ENCODE measurements around the gene PEX12. TPM values are rescaled to one million over a fixed set of nuclear protein-coding genes. Genes with fewer than 3 reads are reported as not detected.

Gene PEX12
- total and polyA plus RNA-seq, 9 of the 15 experiments (the other 6 are each of a cell fraction or from before 2014, with no cell fraction given): 4.0 to 12.4 (median 6.4) TPM

GRCh38 chr17:35539659-35540026 lies 38.7 kb downstream of the PEX12 start:
- no peaks in the 10 kb centered on the region for H3K36me3 ChIP-seq (ENCODE audit: control insufficient read depth, insufficient read depth, low read length)
- ATAC-seq (peak; percentile 32), FAIRE-seq (no peak), DNase-seq (ENCODE audit: extremely low read depth in 1 of 4, low spot score in 3 of 4) (no peak)
- H3K9ac ChIP-seq (ENCODE audit: insufficient read depth in 1 of 2, low read depth in 2 of 2, low read length in 2 of 2): peak overlapping the region in 1 of 2 experiments; percentile 31; a peak in 2 of 4 replicates
- no peaks in the 10 kb centered on the region for H4K20me1 ChIP-seq (replicated peaks; ENCODE audit: control insufficient read depth, insufficient read depth, low read length)
- no peak overlapping the region for H3K27ac ChIP-seq (ENCODE audit: extremely low read depth, low read depth, low read length)
- H3K4me1 ChIP-seq (replicated peaks in 1 of 2; ENCODE audit: control insufficient read depth in 2 of 2, insufficient read depth in 2 of 2, low read length in 2 of 2): peaks cover 10 to 36% of the 10 kb centered on the region in 2 experiments; a peak in 3 of 5 replicates
- H3K27me3 ChIP-seq (ENCODE audit: control insufficient read depth in 2 of 2, insufficient read depth in 2 of 2, low read length in 2 of 2): no peaks in the 10 kb centered on the region
- H3K4me2 ChIP-seq (ENCODE audit: insufficient read depth, low read length): peak overlapping the region; percentile 32
- POLR2A ChIA-PET: interaction anchor here (0.7 to 1.4 kb wide), 5 partner anchors 10 to 50 kb away, joined by 3 read pairs; no protein-coding TSS in a partner anchor
- H3K4me3 ChIP-seq: no peak overlapping the region
- CTCF ChIA-PET (ENCODE audit: low intra/inter-chr PET ratio): interaction anchor here (0.7 to 1.8 kb wide), 3 partner anchors 226 to 368 kb away, joined by 4 to 7 read pairs (median 6); no protein-coding TSS in a partner anchor
- BruUV-seq (replicated peaks): no TSS peak
- H2AFZ ChIP-seq (ENCODE audit: low read depth, low read length): peak overlapping the region; percentile 86
- no peaks in the 10 kb centered on the region for H3K9me1 ChIP-seq (ENCODE audit: control insufficient read depth, insufficient read depth, low read length)
- intact Hi-C loops (cut with micrococcal nuclease): loop anchor here (5.0 to 10.0 kb wide), 4 partner anchors 65 to 395 kb away; partner anchors contain the start of genes NLE1, SLFN12 and UNC45B
- WGBS (ENCODE audit: insufficient coverage, low coverage, missing lambda C conversion rate): 23% methylated on average over 5 of the region's 5 CpGs
- no peaks in the 10 kb centered on the region for H3K9me3 ChIP-seq (replicated peaks; ENCODE audit: control insufficient read depth, insufficient read depth, low read depth, low read length)
- no peaks in the 10 kb centered on the region for H3K79me2 ChIP-seq (ENCODE audit: control insufficient read depth, insufficient read depth, low read length)
- in situ Hi-C loops (cut with MboI): loop anchor here (5.0 kb wide), 2 partner anchors 227 to 367 kb away; no protein-coding TSS in a partner anchor
- TF ChIP-seq CXXC5 (CRISPR knock-in tag; IDR thresholded peaks at IDR 0.05) (no peak), CEBPB (tag; IDR thresholded peaks at IDR 0.05) (no peak), ZNF592 (IDR thresholded peaks at IDR 0.05) (0 out of 2 replicates have a peak, but pooled peaks have one; percentile 23), MEIS2 (IDR thresholded peaks at IDR 0.05; ENCODE audit: partially characterized antibody) (peak; percentile 18), HNRNPL (IDR thresholded peaks at IDR 0.05; ENCODE audit: low read depth, low read length) (no peak), TGIF2 (CRISPR knock-in tag; IDR thresholded peaks at IDR 0.05) (no peak), ETV1 (tag; conservative IDR thresholded peaks at IDR 0.05; ENCODE audit: low read depth) (0 out of 2 replicates have a peak, but pooled peaks have one; percentile 1), ZNF318 (IDR thresholded peaks at IDR 0.05; ENCODE audit: borderline replicate concordance in 1 of 2, low read depth in 1 of 2) (no peak), KAT8 (IDR thresholded peaks at IDR 0.05; ENCODE audit: low read depth) (no peak), SMARCE1 (IDR thresholded peaks at IDR 0.05) (0 out of 2 replicates have a peak, but pooled peaks have one; percentile 1)

All from K562 (cell line).